Stimulated activated CD8-positive, alpha-beta memory T cell treated with anti-CD3 and anti-CD28 coated beads, Interleukin-15, amount 100 ng/mL, for 4 hours (primary cell): Measurements from ENCODE around the gene MADCAM1.

ENCODE experiments used
- DNase-seq, 2 donors: peaks; one replicate each; pipeline ENCODE4 v3.0.0-alpha.2; 2020; ENCODE audit warnings: low read depth in 2 of 2

MADCAM1 gene

GRCh38 chr19:488505-489417, 7.5 kb upstream of the MADCAM1 start:
- peak; percentile 83 to 87 for DNase-seq

- no peak for DNase-seq
Observed at GRCh38 chr19:489418-490196, 6.7 kb upstream of the MADCAM1 start.

GRCh38 chr19:491146-491741, 5.0 kb upstream of the MADCAM1 start:
- no peak for DNase-seq

GRCh38 chr19:492091-492531, 4.2 kb upstream of the MADCAM1 start:
- no peak for DNase-seq

GRCh38 chr19:493391-494170, 2.7 kb upstream of the MADCAM1 start:
- DNase-seq = no peak

- no peak for DNase-seq
Observed at GRCh38 chr19:494171-495080, 1.9 kb upstream of the MADCAM1 start.

GRCh38 chr19:495081-495401, 1.2 kb upstream of the MADCAM1 start:
- no peak for DNase-seq

- DNase-seq = no peak
Observed at GRCh38 chr19:495402-496111, 729 bp upstream of the MADCAM1 start.

GRCh38 chr19:496986-497385, 700 bp downstream of the MADCAM1 start:
- DNase-seq = no peak

- DNase-seq = no peak
Observed at GRCh38 chr19:497491-497868, 1.2 kb downstream of the MADCAM1 start.

GRCh38 chr19:497869-498510, 1.7 kb downstream of the MADCAM1 start:
- no peak for DNase-seq

GRCh38 chr19:498511-498891, 2.2 kb downstream of the MADCAM1 start:
- no peak for DNase-seq

GRCh38 chr19:498977-499623, 2.8 kb downstream of the MADCAM1 start:
- DNase-seq = no peak

GRCh38 chr19:501646-502045, 5.4 kb downstream of the MADCAM1 start:
- DNase-seq = no peak

GRCh38 chr19:504616-505015, 8.3 kb downstream of the MADCAM1 start:
- DNase-seq = no peak

- DNase-seq = peak; percentile 84 to 89
Observed at GRCh38 chr19:506404-507285, 10.4 kb downstream of the MADCAM1 start.

GRCh38 chr19:507286-508203, 11.3 kb downstream of the MADCAM1 start, which contains the start of gene TPGS1:
Gene TPGS1, plus strand, starts transcription at chr19:507497. Its CDS starts 10 bp downstream, at chr19:507507.
- DNase-seq = peak; percentile 75 to 77
